NT2/D1 (cell line): Measurements from ENCODE around the gene USP28.

Experiments used
- DNase-seq: peaks from one replicate; pipeline ENCODE4 v3.0.0-alpha.2; 2011; ENCODE audit warnings: low read depth, low spot score
- H3K27me3 ChIP-seq: 2 replicates; pipeline ENCODE4 v1.6.0; 2011; ENCODE audit warnings: mild to moderate bottlenecking; ENCODE audit not compliant: insufficient read length, insufficient read depth
- H3K36me3 ChIP-seq: 2 replicates; pipeline ENCODE4 v1.6.1; 2011; ENCODE audit warnings: mild to moderate bottlenecking, low read length, mixed read lengths; ENCODE audit not compliant: insufficient read depth, insufficient read length
- H3K4me1 ChIP-seq: 2 replicates; pipeline ENCODE4 v1.5.1; 2011; ENCODE audit not compliant: insufficient read depth, insufficient read length
- H3K4me3 ChIP-seq: 2 replicates; pipeline ENCODE4 v1.5.1; 2011; ENCODE audit warnings: low read depth; ENCODE audit not compliant: insufficient read length
- H3K9ac ChIP-seq: 2 replicates; pipeline ENCODE4 v1.6.0; 2011; ENCODE audit warnings: low read depth; ENCODE audit not compliant: insufficient read length
- H3K9me3 ChIP-seq: 2 replicates; pipeline ENCODE4 v1.5.1; 2011; ENCODE audit warnings: mild to moderate bottlenecking, low read length; ENCODE audit not compliant: insufficient read depth
- SUZ12 ChIP-seq: IDR thresholded peaks from 2 replicates; pipeline ENCODE4 v1.6.1; 2011; ENCODE audit not compliant: insufficient read length, insufficient read depth; ENCODE audit errors: extremely low read depth
- YY1 ChIP-seq: IDR thresholded peaks from 2 replicates; pipeline ENCODE4 v1.6.1; 2011; ENCODE audit not compliant: insufficient read length, insufficient read depth
- ZNF274 ChIP-seq: IDR thresholded peaks from 2 replicates; pipeline ENCODE4 v1.6.1; 2011; ENCODE audit warnings: mild to moderate bottlenecking, low read depth, low read length

The USP28 gene

GRCh38 chr11:113906038-113906437, 30.7 kb upstream of the USP28 start:
- no peaks in the 10 kb centered on the region for H3K36me3 ChIP-seq
- peak; percentile 48 for DNase-seq
- no peaks in the 10 kb centered on the region for H3K9me3 ChIP-seq
- no peaks in the 10 kb centered on the region for H3K4me1 ChIP-seq
- no peaks in the 10 kb centered on the region for H3K27me3 ChIP-seq
- H3K4me3 ChIP-seq, result no peak overlapping the region
- H3K9ac ChIP-seq, result no peak overlapping the region
- TF ChIP-seq SUZ12 (no peak), ZNF274 (no peak)

GRCh38 chr11:113904379-113905101, 29.2 kb upstream of the USP28 start, which contains the start of gene HTR3B:
Gene HTR3B (plus strand): TSS chr11:113904796. CDS start chr11:113904934, 138 bp downstream.
- H3K4me3 ChIP-seq, result no peak within 1 kb of the TSS
- no peak for DNase-seq
- no peaks in the 10 kb centered on the region for H3K4me1 ChIP-seq
- no peaks in the 10 kb centered on the region for H3K9me3 ChIP-seq
- no peak for TF ChIP-seq YY1
- TF ChIP-seq SUZ12, result no peak
- no peak for TF ChIP-seq ZNF274
- H3K36me3 ChIP-seq, result no peaks in the 10 kb centered on the region
- H3K9ac ChIP-seq, result no peak within 1 kb of the TSS
- H3K27me3 ChIP-seq, result no peaks in the 10 kb centered on the region

- no peaks in the 10 kb centered on the region for H3K36me3 ChIP-seq
- H3K27me3 ChIP-seq, result no peaks in the 10 kb centered on the region
- no peak for TF ChIP-seq YY1
- TF ChIP-seq ZNF274, result no peak
- TF ChIP-seq SUZ12, result no peak
- no peak for DNase-seq
- H3K4me3 ChIP-seq, result no peak overlapping the region
- no peak overlapping the region for H3K9ac ChIP-seq
- H3K9me3 ChIP-seq, result no peaks in the 10 kb centered on the region
- H3K4me1 ChIP-seq, result no peaks in the 10 kb centered on the region
These were observed 25.8 kb upstream of the USP28 start for GRCh38 chr11:113901141-113901540.

- Histone ChIP-seq H3K9me3 (no peaks in the 10 kb centered on the region), H3K9ac (no peak overlapping the region), H3K4me1 (no peaks in the 10 kb centered on the region), H3K4me3 (no peak overlapping the region), H3K27me3 (no peaks in the 10 kb centered on the region), H3K36me3 (no peaks in the 10 kb centered on the region)
- TF ChIP-seq SUZ12 (no peak), YY1 (no peak), ZNF274 (no peak)
- no peak for DNase-seq
These were observed 20.9 kb upstream of the USP28 start for GRCh38 chr11:113896156-113896879.

GRCh38 chr11:113895367-113896155, 20.2 kb upstream of the USP28 start:
- no peak for DNase-seq
- TF ChIP-seq SUZ12 (no peak), ZNF274 (no peak), YY1 (no peak)

GRCh38 chr11:113894421-113894996, 19.1 kb upstream of the USP28 start:
- no peak overlapping the region for H3K4me3 ChIP-seq
- H3K9ac ChIP-seq, result no peak overlapping the region
- no peaks in the 10 kb centered on the region for H3K4me1 ChIP-seq
- H3K36me3 ChIP-seq, result no peaks in the 10 kb centered on the region
- DNase-seq, result no peak
- no peak for TF ChIP-seq ZNF274
- no peak for TF ChIP-seq YY1
- no peak for TF ChIP-seq SUZ12
- H3K9me3 ChIP-seq, result no peaks in the 10 kb centered on the region
- no peaks in the 10 kb centered on the region for H3K27me3 ChIP-seq

More at GRCh38 chr11:113895367-113896155, 20.2 kb upstream of the USP28 start:
- H3K27me3 ChIP-seq, result no peaks in the 10 kb centered on the region
- H3K4me1 ChIP-seq, result no peaks in the 10 kb centered on the region
- H3K9me3 ChIP-seq, result no peaks in the 10 kb centered on the region
- no peak overlapping the region for H3K9ac ChIP-seq
- H3K36me3 ChIP-seq, result no peaks in the 10 kb centered on the region
- H3K4me3 ChIP-seq, result no peak overlapping the region

- Histone ChIP-seq H3K4me1 (no peaks in the 10 kb centered on the region), H3K4me3 (no peak overlapping the region), H3K9me3 (no peaks in the 10 kb centered on the region), H3K36me3 (no peaks in the 10 kb centered on the region), H3K9ac (no peak overlapping the region), H3K27me3 (no peaks in the 10 kb centered on the region)
- DNase-seq, result no peak
- no peak for TF ChIP-seq YY1
- no peak for TF ChIP-seq SUZ12
- TF ChIP-seq ZNF274, result no peak
These were observed 13.5 kb upstream of the USP28 start for GRCh38 chr11:113888848-113889247.
